H9 (cell line): ENCODE results near the gene HERC3. TPM values are rescaled to one million over a fixed set of nuclear protein-coding genes. Genes with fewer than 3 reads are reported as not detected.

Experiments
- DNase-seq: peaks from one replicate; pipeline ENCODE4 v3.0.0-alpha.2; 2017
- H2AFZ ChIP-seq: one replicate; pipeline ENCODE4 v1.6.1; 2013; ENCODE audit warnings: mild to moderate bottlenecking, low read length, control low read depth, moderate library complexity
- H2AK5ac ChIP-seq: 2 replicates; pipeline ENCODE4 v1.6.1; 2013; ENCODE audit warnings: low read length, control low read depth, mixed read lengths; ENCODE audit not compliant: insufficient read length
- H2BK120ac ChIP-seq: one replicate; pipeline ENCODE4 v1.6.1; 2013; ENCODE audit warnings: low read depth, mild to moderate bottlenecking, low read length, control low read depth, inconsistent platforms; ENCODE audit not compliant: poor library complexity, severe bottlenecking
- H2BK12ac ChIP-seq: 2 replicates; pipeline ENCODE4 v1.6.1; 2013; ENCODE audit warnings: low read length, control low read depth, mixed read lengths, low read depth; ENCODE audit not compliant: insufficient read length
- H2BK15ac ChIP-seq: 2 replicates; pipeline ENCODE4 v1.6.1; 2013; ENCODE audit warnings: low read depth, low read length, control low read depth
- H2BK20ac ChIP-seq: one replicate; pipeline ENCODE4 v1.6.1; 2013; ENCODE audit warnings: low read depth, mild to moderate bottlenecking, low read length, control low read depth, inconsistent platforms; ENCODE audit not compliant: poor library complexity, severe bottlenecking
- H2BK5ac ChIP-seq: 2 replicates; pipeline ENCODE4 v1.6.1; 2013; ENCODE audit warnings: low read length, control low read depth, mixed read lengths; ENCODE audit not compliant: insufficient read length
- H3K14ac ChIP-seq: 2 replicates; pipeline ENCODE4 v1.6.1; 2013; ENCODE audit warnings: low read length, control low read depth; ENCODE audit not compliant: insufficient read depth
- H3K18ac ChIP-seq: 2 replicates; pipeline ENCODE4 v1.6.1; 2013; ENCODE audit warnings: low read depth, mild to moderate bottlenecking, mixed read lengths, low read length, control low read depth; ENCODE audit not compliant: insufficient read length
- H3K23ac ChIP-seq: 2 replicates; pipeline ENCODE4 v1.6.1; 2013; ENCODE audit warnings: low read length, control low read depth, mixed read lengths, low read depth; ENCODE audit not compliant: insufficient read length
- H3K23me2 ChIP-seq: 2 replicates; pipeline ENCODE4 v1.6.1; 2013; ENCODE audit warnings: low read depth, mild to moderate bottlenecking, mixed read lengths, low read length, control low read depth; ENCODE audit not compliant: insufficient read length, poor library complexity, severe bottlenecking
- H3K27ac ChIP-seq: 2 replicates; pipeline ENCODE4 v1.5.1; 2013; ENCODE audit warnings: low read length, control low read depth, mixed read lengths, low read depth; ENCODE audit not compliant: insufficient read length
- H3K27me3 ChIP-seq: 2 replicates; pipeline ENCODE4 v1.6.1; 2013; ENCODE audit warnings: low read length, control low read depth, inconsistent platforms; ENCODE audit not compliant: insufficient read depth
- H3K4ac ChIP-seq: 2 replicates; pipeline ENCODE4 v1.6.1; 2013; ENCODE audit warnings: low read depth, mild to moderate bottlenecking, control low read depth, inconsistent platforms, low read length, moderate library complexity
- H3K4me1 ChIP-seq: 2 replicates; pipeline ENCODE4 v1.6.1; 2013; ENCODE audit warnings: low read length, control low read depth, inconsistent platforms; ENCODE audit not compliant: insufficient read depth
- H3K4me2 ChIP-seq: 2 replicates; pipeline ENCODE4 v1.6.1; 2013; ENCODE audit warnings: low read length, control low read depth, mixed read lengths; ENCODE audit not compliant: insufficient read length, insufficient read depth
- H3K56ac ChIP-seq: 2 replicates; pipeline ENCODE4 v1.6.1; 2013; ENCODE audit warnings: low read depth, mild to moderate bottlenecking, mixed read lengths, low read length, control low read depth; ENCODE audit not compliant: insufficient read length
- H3K79me1 ChIP-seq: 2 replicates; pipeline ENCODE4 v1.6.1; 2013; ENCODE audit warnings: low read depth, mild to moderate bottlenecking, moderate library complexity, low read length, control low read depth, inconsistent platforms; ENCODE audit not compliant: insufficient read depth, poor library complexity, severe bottlenecking
- H3K79me2 ChIP-seq: 2 replicates; pipeline ENCODE4 v1.6.1; 2013; ENCODE audit warnings: low read length, control low read depth, inconsistent platforms; ENCODE audit not compliant: insufficient read depth
- H3K9ac ChIP-seq: 2 replicates; pipeline ENCODE4 v1.6.1; 2013; ENCODE audit warnings: low read length, control low read depth, mixed read lengths; ENCODE audit not compliant: insufficient read length; ENCODE audit errors: extremely low read depth
- H3K9me3 ChIP-seq: one replicate; pipeline ENCODE4 v1.6.1; 2013; ENCODE audit warnings: low read depth, low read length, inconsistent platforms; ENCODE audit not compliant: control insufficient read depth
- H3T11ph ChIP-seq: one replicate; pipeline ENCODE4 v1.6.1; 2013; ENCODE audit warnings: mild to moderate bottlenecking, low read length, control low read depth, inconsistent platforms
- H4K20me1 ChIP-seq: one replicate; pipeline ENCODE4 v1.6.1; 2013; ENCODE audit not compliant: control insufficient read depth, insufficient read length, insufficient read depth
- H4K5ac ChIP-seq: 2 replicates; pipeline ENCODE4 v1.6.1; 2013; ENCODE audit warnings: low read depth, mild to moderate bottlenecking, mixed read lengths, low read length, control low read depth; ENCODE audit not compliant: insufficient read length
- H4K8ac ChIP-seq: replicated peaks from 2 replicates; pipeline ENCODE4 v1.6.1; 2013; ENCODE audit warnings: low read length, control low read depth, mixed read lengths, low read depth; ENCODE audit not compliant: insufficient read length
- H4K91ac ChIP-seq: 2 replicates; pipeline ENCODE4 v1.6.1; 2013; ENCODE audit warnings: low read depth, mild to moderate bottlenecking, moderate library complexity, mixed read lengths, low read length, control low read depth; ENCODE audit not compliant: insufficient read length
- H3K27ac Mint-ChIP-seq, 3 experiments: 2 replicates in 2 of 3; 3 replicates in 1 of 3; pipeline ENCODE4 v1.8.0; 2020 to 2021; ENCODE audit warnings: mixed read lengths in 3 of 3, mild to moderate bottlenecking in 1 of 3, moderate library complexity in 1 of 3
- H3K27me3 Mint-ChIP-seq: 2 replicates; pipeline ENCODE4 v1.8.0; 2021; ENCODE audit warnings: low read depth, mild to moderate bottlenecking, moderate library complexity, mixed read lengths
- H3K36me3 Mint-ChIP-seq, 3 experiments: 2 replicates in 2 of 3; 3 replicates in 1 of 3; pipeline ENCODE4 v1.8.0; 2020 to 2021; ENCODE audit warnings: low read depth in 3 of 3, mixed read lengths in 3 of 3; ENCODE audit not compliant: insufficient read depth in 1 of 3
- H3K4me1 Mint-ChIP-seq, 2 experiments: 2 replicates each; pipeline ENCODE4 v1.8.0; 2020; ENCODE audit warnings: mixed read lengths in 2 of 2
- H3K4me3 Mint-ChIP-seq, 2 experiments: 2 replicates in 1 of 2; 3 replicates in 1 of 2; pipeline ENCODE4 v1.8.0; 2020 to 2021; ENCODE audit warnings: mild to moderate bottlenecking in 2 of 2, mixed read lengths in 2 of 2, moderate library complexity in 1 of 2
- H3K9me3 Mint-ChIP-seq, 2 experiments: 2 replicates in 1 of 2; 3 replicates in 1 of 2; pipeline ENCODE4 v1.8.0; 2020; ENCODE audit warnings: mild to moderate bottlenecking in 2 of 2, mixed read lengths in 2 of 2, moderate library complexity in 1 of 2
- WGBS: extraction: QIAGEN DNeasy Blood & Tissue Kit; methylation state at CpG from one replicate; pipeline ENCODE4 v1.1.7; 2013; ENCODE audit warnings: missing lambda C conversion rate, low lambda C conversion rate, mixed read lengths; ENCODE audit not compliant: insufficient read length; ENCODE audit errors: extremely low coverage; 5-methylcytosine and 5-hydroxymethylcytosine counted together
- total RNA-seq: library from RNA; stranded (reverse); gene quantifications from 2 replicates; pipeline ENCODE4 v1.2.1, GENCODE V29; 2021
- TF ChIP-seq, protein P1 (sequence below): fragments of 200-600 bp; sonication (generic); conservative IDR thresholded peaks from 3 replicates; pipeline ENCODE4 v1.8.0; 2021; ENCODE audit warnings: antibody characterized with exemption, mild to moderate bottlenecking

The HERC3 gene
- total RNA-seq, 1 experiment from 2014 or later = 2.9 TPM

DNA sequence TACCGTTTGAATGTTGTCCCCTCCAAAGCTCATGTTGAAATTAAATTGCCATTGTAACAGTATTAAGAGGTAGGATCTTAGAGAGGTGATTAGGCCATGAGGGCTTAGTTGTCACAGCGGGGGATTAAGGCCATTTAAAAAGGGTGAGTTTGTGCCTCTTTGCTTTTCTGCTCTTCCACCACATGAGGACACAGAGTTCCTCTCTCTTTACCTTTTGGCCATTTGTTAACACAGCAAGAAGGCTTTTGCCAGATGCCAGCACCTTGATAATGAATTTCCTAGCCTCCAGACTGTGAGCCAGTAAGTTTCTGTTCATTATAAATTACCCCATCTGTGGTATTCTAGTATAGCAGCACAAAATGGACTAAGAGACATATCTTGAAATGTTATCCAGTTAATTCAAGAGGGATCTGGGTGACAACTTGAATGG lies 7.8 kb upstream of the HERC3 start:
- no peak overlapping the region for H3T11ph ChIP-seq
- H4K5ac ChIP-seq = no peak overlapping the region
- no peak overlapping the region for H3K27ac Mint-ChIP-seq
- H3K4me1 ChIP-seq = no peaks in the 10 kb centered on the region
- H3K4me2 ChIP-seq = no peak overlapping the region
- H3K9ac ChIP-seq = no peak overlapping the region
- H3K27me3 Mint-ChIP-seq = peaks cover 2% of the 10 kb centered on the region
- peaks cover 0 to 4% of the 10 kb centered on the region in 2 experiments; a peak in 2 of 5 replicates for H3K9me3 Mint-ChIP-seq
- no peaks in the 10 kb centered on the region for H3K23me2 ChIP-seq
- no CpG with 5 or more reads among the region's 2 CpGs for WGBS
- no peak overlapping the region for H2BK5ac ChIP-seq
- no peak overlapping the region for H4K8ac ChIP-seq
- H3K9me3 ChIP-seq = no peaks in the 10 kb centered on the region
- no peak overlapping the region for H3K23ac ChIP-seq
- no peak overlapping the region for H2BK15ac ChIP-seq
- H3K27ac ChIP-seq = no peak overlapping the region
- H3K18ac ChIP-seq = no peak overlapping the region
- peaks cover 6 to 11% of the 10 kb centered on the region in 2 experiments; a peak in 3 of 4 replicates for H3K4me1 Mint-ChIP-seq
- H4K91ac ChIP-seq = no peak overlapping the region
- no peak overlapping the region for H3K14ac ChIP-seq
- no peak overlapping the region for H2AFZ ChIP-seq
- no peaks in the 10 kb centered on the region for H4K20me1 ChIP-seq
- no peak overlapping the region for H3K56ac ChIP-seq
- no peak overlapping the region for H2AK5ac ChIP-seq
- no peaks in the 10 kb centered on the region for H3K36me3 Mint-ChIP-seq
- no peak for DNase-seq
- H3K27me3 ChIP-seq = no peaks in the 10 kb centered on the region
- H2BK120ac ChIP-seq = no peak overlapping the region
- no peaks in the 10 kb centered on the region for H3K79me1 ChIP-seq
- H2BK20ac ChIP-seq = no peak overlapping the region
- H3K4me3 Mint-ChIP-seq = no peak overlapping the region
- H3K79me2 ChIP-seq = no peaks in the 10 kb centered on the region
- TF ChIP-seq, protein P1, sequence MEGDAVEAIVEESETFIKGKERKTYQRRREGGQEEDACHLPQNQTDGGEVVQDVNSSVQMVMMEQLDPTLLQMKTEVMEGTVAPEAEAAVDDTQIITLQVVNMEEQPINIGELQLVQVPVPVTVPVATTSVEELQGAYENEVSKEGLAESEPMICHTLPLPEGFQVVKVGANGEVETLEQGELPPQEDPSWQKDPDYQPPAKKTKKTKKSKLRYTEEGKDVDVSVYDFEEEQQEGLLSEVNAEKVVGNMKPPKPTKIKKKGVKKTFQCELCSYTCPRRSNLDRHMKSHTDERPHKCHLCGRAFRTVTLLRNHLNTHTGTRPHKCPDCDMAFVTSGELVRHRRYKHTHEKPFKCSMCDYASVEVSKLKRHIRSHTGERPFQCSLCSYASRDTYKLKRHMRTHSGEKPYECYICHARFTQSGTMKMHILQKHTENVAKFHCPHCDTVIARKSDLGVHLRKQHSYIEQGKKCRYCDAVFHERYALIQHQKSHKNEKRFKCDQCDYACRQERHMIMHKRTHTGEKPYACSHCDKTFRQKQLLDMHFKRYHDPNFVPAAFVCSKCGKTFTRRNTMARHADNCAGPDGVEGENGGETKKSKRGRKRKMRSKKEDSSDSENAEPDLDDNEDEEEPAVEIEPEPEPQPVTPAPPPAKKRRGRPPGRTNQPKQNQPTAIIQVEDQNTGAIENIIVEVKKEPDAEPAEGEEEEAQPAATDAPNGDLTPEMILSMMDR = no peak
- H2BK12ac ChIP-seq = no peak overlapping the region
- H3K4ac ChIP-seq = no peak overlapping the region
